Adrenal gland (tissue), 12 donors: ENCODE results near the gene PRAME. TPM values are rescaled to one million over a fixed set of nuclear protein-coding genes. Genes with fewer than 3 reads are reported as not detected.
A peak's percentile ranks its signal among the peaks of the same experiment; 100 is the strongest.

Experiments
- DNase-seq, 7 donors: peaks; one replicate each; pipeline ENCODE4 v3.0.0-alpha.2; 2019 to 2020
- H3K27ac ChIP-seq, 5 donors: fragments of 200-600 bp; sonication (generic) in 4 of 5; 1 replicate in 3 of 5; 2 replicates in 2 of 5; pipeline versions ENCODE4 v1.5.1 to v1.8.0; 2016 to 2020; ENCODE audit warnings: mild to moderate bottlenecking in 1 of 5
- H3K27me3 ChIP-seq: fragments of 200-600 bp; 2 replicates; pipeline ENCODE4 v1.8.0; 2021
- H3K36me3 ChIP-seq, 2 donors: fragments of 200-600 bp; replicated peaks in 1 of 2; 1 replicate in 1 of 2; 2 replicates in 1 of 2; pipeline versions ENCODE4 v1.5.1 to v1.8.0; 2018 to 2022
- H3K4me1 ChIP-seq, 2 donors: fragments of 200-600 bp; replicated peaks in 1 of 2; 1 replicate in 1 of 2; 2 replicates in 1 of 2; pipeline versions ENCODE4 v1.5.1 to v1.8.0; 2018 to 2021
- H3K4me3 ChIP-seq, 4 donors: fragments of 200-600 bp; sonication (generic) in 3 of 4; one replicate each; pipeline ENCODE4 v1.5.1; 2016 to 2018
- H3K9me3 ChIP-seq, 3 donors: fragments of 200-600 bp; sonication (generic) in 1 of 3; replicated peaks in 1 of 3; 1 replicate in 2 of 3; 2 replicates in 1 of 3; pipeline versions ENCODE4 v1.5.1 to v1.8.0; 2016 to 2021
- POLR2A ChIP-seq, 2 donors: fragments of 450-650 bp; IDR thresholded peaks; one replicate each; pipeline ENCODE4 v1.6.1; 2017; ENCODE audit warnings: antibody characterized with exemption in 2 of 2, mild to moderate bottlenecking in 2 of 2, moderate library complexity in 1 of 2
- WGBS, 4 donors: extraction: QIAGEN DNeasy Blood & Tissue Kit in 2 of 4; methylation state at CpG; one replicate each; pipeline versions ENCODE4 v1.1.5 to v1.1.7; 2013 to 2017; 5-methylcytosine and 5-hydroxymethylcytosine counted together
- intact Hi-C, 2 donors: fragments of 100-400 bp; cut with DNase I; formaldehyde crosslinking; loops; one replicate each; pipeline versions ENCODE4 v1.14.1 to v1.15.0; 2022 to 2023
- polyA plus RNA-seq, 3 donors: library from polyadenylated mRNA; stranded (reverse); fragments of 200-250 nt in 2 of 3; fragments of 350-450 nt in 1 of 3; fragmentation: Illumina TruSeq in 1 of 3; extraction: RNeasy Lipid Tissue Mini Kit (QIAGEN cat#74804) in 1 of 3; gene quantifications; one replicate each; pipeline ENCODE4 v1.2.3, GENCODE V29; 2013 to 2014
- total RNA-seq, 9 donors: library from RNA; depleted of rRNA in 4 of 9; stranded (reverse); fragments of >200 nt in 4 of 9; fragments of 120-200 nt in 1 of 9; fragmentation: NEBNext Ultra II Directional in 1 of 9; extraction: Animal tissue kit (Norgen Biotek cat#: 25700) in 1 of 9; gene quantifications; one replicate each; pipeline versions ENCODE4 v1.1.0 to v1.2.4, GENCODE V29; 2013 to 2023
- TF ChIP-seq, protein P1 (sequence below), 6 experiments: fragments of 450-650 bp in 4 of 6; fragments of 200-600 bp in 2 of 6; sonication (generic) in 1 of 6; IDR thresholded peaks; 1 replicate in 5 of 6; 2 replicates in 1 of 6; pipeline versions ENCODE4 v1.5.1 to v1.8.0; 2016 to 2021; ENCODE audit warnings: antibody characterized with exemption in 6 of 6, mild to moderate bottlenecking in 2 of 6, moderate library complexity in 1 of 6
- donor health status: healthy with polysubstance abuse.
- donor health status: Bipolar disorder and iron deficiency.
- donor health status: DM: yes; HTN: yes; CAD: no.
- donor health status: DM: no; HTN: no; CAD: no.
- donor health status: DM: no; HTN: no; CAD: no.
- donor health status: DM: yes; HTN: yes; CAD: no.

PRAME gene
- total and polyA plus RNA-seq, 12 donors, result 0.78 to 11.6 (median 3.5) TPM

GRCh38 chr22:22523494-22523893 is 35.6 kb downstream of the PRAME start:
- H3K4me1 ChIP-seq, result peaks cover 0 to 6% of the 10 kb centered on the region in 2 donors
- no peak for TF ChIP-seq POLR2A (IDR thresholded peaks at IDR 0.05)
- TF ChIP-seq, protein P1, sequence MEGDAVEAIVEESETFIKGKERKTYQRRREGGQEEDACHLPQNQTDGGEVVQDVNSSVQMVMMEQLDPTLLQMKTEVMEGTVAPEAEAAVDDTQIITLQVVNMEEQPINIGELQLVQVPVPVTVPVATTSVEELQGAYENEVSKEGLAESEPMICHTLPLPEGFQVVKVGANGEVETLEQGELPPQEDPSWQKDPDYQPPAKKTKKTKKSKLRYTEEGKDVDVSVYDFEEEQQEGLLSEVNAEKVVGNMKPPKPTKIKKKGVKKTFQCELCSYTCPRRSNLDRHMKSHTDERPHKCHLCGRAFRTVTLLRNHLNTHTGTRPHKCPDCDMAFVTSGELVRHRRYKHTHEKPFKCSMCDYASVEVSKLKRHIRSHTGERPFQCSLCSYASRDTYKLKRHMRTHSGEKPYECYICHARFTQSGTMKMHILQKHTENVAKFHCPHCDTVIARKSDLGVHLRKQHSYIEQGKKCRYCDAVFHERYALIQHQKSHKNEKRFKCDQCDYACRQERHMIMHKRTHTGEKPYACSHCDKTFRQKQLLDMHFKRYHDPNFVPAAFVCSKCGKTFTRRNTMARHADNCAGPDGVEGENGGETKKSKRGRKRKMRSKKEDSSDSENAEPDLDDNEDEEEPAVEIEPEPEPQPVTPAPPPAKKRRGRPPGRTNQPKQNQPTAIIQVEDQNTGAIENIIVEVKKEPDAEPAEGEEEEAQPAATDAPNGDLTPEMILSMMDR (IDR thresholded peaks at IDR 0.05), result no peak
- no peak overlapping the region for H3K4me3 ChIP-seq
- H3K36me3 ChIP-seq, result no peaks in the 10 kb centered on the region
- intact Hi-C loops, result no loop called here
- no peak for DNase-seq
- H3K9me3 ChIP-seq, result no peaks in the 10 kb centered on the region
- no peaks in the 10 kb centered on the region for H3K27me3 ChIP-seq
- H3K27ac ChIP-seq, result no peak overlapping the region
- 56 to 72% (median 63%) methylated on average over 6 of the region's 6 CpGs for WGBS, 4 donors

DNA sequence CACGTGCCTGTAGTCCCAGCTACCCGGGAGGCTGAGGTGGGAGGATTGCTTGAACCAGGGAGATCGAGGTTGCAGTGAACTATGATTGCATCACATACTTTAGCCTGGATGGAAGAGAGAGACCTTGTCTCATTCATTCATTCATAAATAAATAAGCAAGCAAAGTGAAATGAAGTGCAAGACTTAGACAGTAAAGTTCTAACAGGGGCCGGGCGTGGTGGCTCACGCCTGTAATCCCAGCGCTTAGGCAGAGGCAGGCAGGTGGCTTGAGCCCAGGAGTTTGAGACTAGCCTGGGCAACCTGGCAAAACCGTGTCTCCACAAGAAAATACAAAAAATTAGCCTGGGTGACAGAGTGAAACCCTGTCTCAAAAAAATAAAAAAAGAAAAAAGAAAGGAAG is 37.4 kb downstream of the PRAME start:
- WGBS, 4 donors, result 88 to 92% (median 89%) methylated on average over 8 of the region's 8 CpGs
- Histone ChIP-seq H3K4me3 (no peak overlapping the region), H3K9me3 (no peaks in the 10 kb centered on the region), H3K36me3 (no peaks in the 10 kb centered on the region), H3K27ac (no peak overlapping the region), H3K27me3 (no peaks in the 10 kb centered on the region), H3K4me1 (peaks cover 0 to 6% of the 10 kb centered on the region in 2 donors)
- TF ChIP-seq, protein P1 (IDR thresholded peaks at IDR 0.05), result no peak
- TF ChIP-seq POLR2A (IDR thresholded peaks at IDR 0.05), result no peak
- no peak for DNase-seq
- intact Hi-C loops, result no loop called here

DNA sequence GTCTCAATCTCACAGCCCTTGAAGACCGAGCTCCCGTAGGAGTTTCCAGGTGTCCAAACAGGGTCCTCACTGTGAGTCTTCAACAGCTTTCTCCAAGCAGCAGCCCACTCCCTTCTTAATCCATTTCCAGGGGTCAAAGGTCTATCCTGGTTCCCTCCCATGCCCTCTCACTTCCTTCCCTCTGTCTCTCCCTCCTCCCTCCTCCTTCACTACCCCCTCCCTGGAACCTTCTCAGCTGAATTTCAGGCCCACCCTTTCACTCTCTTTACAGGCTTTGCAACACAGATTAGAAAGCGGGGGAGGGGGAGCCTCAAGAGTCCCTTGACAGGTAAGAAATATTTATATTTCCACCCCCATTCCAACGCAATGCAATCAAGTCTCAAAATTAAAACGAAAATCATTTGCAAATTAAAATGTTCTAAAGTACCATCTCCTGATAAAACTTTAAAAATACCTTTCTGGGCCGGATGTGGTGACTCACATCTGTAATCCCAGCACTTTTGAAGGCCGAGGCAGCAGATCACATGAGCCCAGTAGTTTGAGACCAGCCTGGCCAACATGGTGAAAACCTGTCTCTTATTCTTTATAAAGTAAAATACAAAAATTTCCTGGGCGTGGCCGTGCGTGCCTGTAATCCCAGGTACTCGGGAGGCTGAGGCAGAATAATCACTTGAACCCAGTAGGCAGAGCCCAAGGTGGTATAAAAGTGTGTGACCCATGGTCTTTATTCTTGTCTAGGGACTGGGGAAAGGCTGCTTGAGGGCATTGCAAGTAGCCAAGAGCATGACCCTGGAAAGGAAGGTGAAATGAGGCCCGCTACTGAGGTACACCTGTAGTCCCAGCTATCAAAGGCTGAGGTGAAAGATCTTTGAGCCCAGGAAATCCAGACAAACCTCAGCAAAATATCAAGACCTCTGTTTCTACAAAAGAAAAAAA is 38.1 kb downstream of the PRAME start:
- Histone ChIP-seq H3K27ac (peak overlapping the region in 3 of 5 donors; percentile 34 to 82 (median 49)), H3K36me3 (no peaks in the 10 kb centered on the region), H3K4me1 (peaks cover 0 to 6% of the 10 kb centered on the region in 2 donors), H3K4me3 (no peak overlapping the region), H3K9me3 (no peaks in the 10 kb centered on the region), H3K27me3 (no peaks in the 10 kb centered on the region)
- intact Hi-C loops, result no loop called here
- WGBS, 4 donors, result 65 to 68% (median 68%) methylated on average over 11 to 12 of the region's 12 CpGs
- peak; percentile 24 to 65 (median 57) for DNase-seq
- no peak for TF ChIP-seq POLR2A (IDR thresholded peaks at IDR 0.05)
- TF ChIP-seq, protein P1 (IDR thresholded peaks at IDR 0.05), result no peak

GRCh38 chr22:22520020-22520656 is 38.9 kb downstream of the PRAME start, which contains the start of gene ZNF280A:
Gene ZNF280A, minus strand, starts transcription at chr22:22520270. Its CDS starts 4,640 bp downstream, at chr22:22515630.
- H3K9me3 ChIP-seq, result no peaks in the 10 kb centered on the region
- WGBS, 4 donors, result 47 to 61% (median 57%) methylated on average over 11 to 12 of the region's 12 CpGs
- no peaks in the 10 kb centered on the region for H3K27me3 ChIP-seq

More at GRCh38 chr22:22520020-22520656, 38.9 kb downstream of the PRAME start, which contains the start of gene ZNF280A:
- H3K27ac ChIP-seq, result peak within 1 kb of the TSS in 4 of 5 donors; percentile 14 to 83 (median 66)
- intact Hi-C loops, result no loop called here
- TF ChIP-seq, protein P1 (IDR thresholded peaks at IDR 0.05), result peak in 4 of 6 experiments; percentile 25 to 55 (median 38)
- peak in 1 of 2 donors; percentile 56 for TF ChIP-seq POLR2A (IDR thresholded peaks at IDR 0.05)
- peak; percentile 21 to 76 (median 58) for DNase-seq
- H3K36me3 ChIP-seq, result no peaks in the 10 kb centered on the region
- H3K4me3 ChIP-seq, result peak within 1 kb of the TSS in 2 of 4 donors; percentile 5 to 41
- H3K4me1 ChIP-seq, result peaks cover 0 to 6% of the 10 kb centered on the region in 2 donors
